Activated gamma-delta T cell (primary cell): Measurements from ENCODE around the gene TESMIN.

Experiments used
- DNase-seq: peaks from one replicate; lab custom pipeline; 2025; lab: John Stamatoyannopoulos, UW

Gene TESMIN

DNA sequence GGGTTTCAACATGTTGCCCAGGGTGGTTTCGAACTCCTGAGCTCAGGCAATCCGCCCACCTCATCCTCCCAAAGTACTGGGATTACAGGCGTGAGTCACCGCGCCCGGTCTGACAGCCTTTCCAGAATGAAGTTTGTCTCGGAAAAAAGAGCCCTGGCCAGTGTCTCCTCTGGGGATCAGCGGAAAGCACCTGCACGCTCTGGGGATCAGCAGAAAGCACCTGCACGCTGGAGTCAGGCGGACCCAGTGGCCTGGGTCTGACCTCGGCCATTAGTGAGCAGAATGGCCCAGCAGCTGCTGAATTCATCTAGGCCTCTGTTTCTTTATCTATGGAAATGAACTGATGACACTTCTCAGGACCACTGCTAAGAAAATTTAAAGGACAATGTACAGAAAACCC is 10.5 kb upstream of the TESMIN start:
- no peak for DNase-seq

DNA sequence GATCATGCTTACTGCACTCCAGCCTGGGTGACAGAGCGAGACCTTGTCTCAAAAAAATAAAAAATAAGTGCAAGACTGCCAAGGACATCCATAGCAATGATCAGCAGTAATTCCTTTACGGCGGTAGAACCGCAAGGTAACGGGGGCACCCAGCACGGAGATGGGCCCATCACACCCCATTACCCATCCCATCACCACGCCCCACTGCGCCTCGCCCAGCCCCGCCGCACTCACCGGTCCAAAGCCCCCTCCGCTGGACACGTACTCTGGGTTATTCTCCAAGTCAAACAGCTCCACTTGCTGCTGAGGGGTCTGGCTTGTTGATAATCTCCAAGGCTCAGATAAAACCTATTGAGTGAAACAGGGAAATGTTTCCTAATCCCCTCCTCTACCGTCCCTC is 8.7 kb upstream of the TESMIN start:
- DNase-seq: no peak

DNA sequence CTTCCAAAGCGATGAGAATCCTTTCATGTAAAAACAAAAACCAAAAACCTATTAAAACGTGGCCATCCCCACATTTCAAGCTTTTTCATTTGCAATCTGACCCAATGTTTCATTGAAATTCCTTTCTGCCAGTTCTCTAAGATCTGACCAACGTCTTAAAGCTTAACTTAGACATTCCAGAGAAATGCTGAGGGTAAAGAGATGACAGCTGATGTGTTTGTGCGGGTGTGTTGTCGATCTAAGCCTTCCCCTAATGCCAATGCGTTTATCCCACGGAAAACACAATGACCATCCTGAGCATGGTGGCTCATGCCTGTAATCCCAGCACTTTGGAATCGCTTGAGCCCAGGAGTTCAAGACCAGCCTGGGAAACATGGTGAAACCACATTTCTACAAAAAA is 6.4 kb upstream of the TESMIN start:
- DNase-seq: no peak

DNA sequence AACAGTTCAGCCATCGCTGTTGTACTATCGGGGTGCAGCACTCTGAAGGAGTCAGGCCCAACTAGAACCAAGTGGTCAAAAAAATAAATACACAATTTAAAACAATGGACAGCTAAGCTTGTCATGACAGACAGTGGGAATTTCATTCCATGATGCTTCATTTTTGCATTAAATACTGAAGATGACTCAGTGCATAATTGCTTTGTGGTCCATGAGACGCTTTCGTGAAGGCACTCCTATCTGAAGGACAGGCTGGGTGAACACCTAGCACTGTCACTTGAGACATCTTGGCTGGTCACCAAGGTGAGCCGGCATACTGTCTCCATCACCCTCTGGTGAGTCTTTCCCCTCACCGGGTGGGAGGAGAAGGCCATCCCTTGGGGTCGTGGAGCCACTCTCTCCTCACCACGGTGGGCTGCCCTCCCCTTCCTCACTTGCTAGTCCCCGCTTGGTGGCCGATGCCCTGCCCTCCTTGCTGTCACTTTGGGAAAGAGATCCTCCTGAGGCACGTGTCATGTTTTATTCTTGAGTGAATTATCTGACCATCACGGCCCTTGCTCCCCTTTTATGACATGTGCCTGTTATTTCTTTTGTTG is 4.9 kb upstream of the TESMIN start:
- DNase-seq: no peak

DNA sequence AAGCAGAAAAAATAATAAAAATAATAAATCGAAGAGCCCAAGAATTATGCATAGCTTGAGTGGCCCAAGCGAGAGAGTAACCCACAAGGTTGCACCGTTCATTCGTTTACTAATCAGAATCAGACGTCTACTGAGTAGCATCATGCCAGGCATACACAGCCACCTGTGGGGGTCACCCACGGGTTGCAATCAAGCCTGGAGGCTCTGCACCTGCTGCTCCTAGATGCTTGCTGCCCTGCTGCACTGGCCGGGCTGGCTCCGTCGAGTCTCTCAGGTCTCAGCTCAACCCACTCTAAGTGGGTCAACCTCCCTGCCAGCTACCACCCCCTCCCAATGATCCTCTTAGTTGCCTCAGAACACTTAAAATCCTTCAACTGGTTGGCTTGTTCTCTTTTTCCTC is 2.0 kb upstream of the TESMIN start:
- DNase-seq: no peak

DNA sequence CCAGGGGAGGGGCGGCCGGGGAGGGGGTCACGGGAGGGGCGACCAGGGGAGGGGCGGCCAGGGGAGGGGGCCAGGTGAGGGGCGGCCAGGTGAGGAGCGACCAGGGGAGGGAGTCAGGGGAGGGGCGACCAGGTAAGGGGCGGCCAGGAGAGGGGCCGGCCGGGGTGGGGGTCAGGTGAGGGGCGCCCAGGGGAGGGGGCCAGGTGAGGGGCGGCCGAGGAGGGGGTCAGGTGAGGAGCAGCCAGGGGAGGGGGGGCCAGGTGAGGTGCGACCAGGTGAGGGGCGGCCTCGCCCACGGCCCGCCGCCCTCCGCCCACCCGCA is 355 bp downstream of the TESMIN start:
- no peak for DNase-seq

DNA sequence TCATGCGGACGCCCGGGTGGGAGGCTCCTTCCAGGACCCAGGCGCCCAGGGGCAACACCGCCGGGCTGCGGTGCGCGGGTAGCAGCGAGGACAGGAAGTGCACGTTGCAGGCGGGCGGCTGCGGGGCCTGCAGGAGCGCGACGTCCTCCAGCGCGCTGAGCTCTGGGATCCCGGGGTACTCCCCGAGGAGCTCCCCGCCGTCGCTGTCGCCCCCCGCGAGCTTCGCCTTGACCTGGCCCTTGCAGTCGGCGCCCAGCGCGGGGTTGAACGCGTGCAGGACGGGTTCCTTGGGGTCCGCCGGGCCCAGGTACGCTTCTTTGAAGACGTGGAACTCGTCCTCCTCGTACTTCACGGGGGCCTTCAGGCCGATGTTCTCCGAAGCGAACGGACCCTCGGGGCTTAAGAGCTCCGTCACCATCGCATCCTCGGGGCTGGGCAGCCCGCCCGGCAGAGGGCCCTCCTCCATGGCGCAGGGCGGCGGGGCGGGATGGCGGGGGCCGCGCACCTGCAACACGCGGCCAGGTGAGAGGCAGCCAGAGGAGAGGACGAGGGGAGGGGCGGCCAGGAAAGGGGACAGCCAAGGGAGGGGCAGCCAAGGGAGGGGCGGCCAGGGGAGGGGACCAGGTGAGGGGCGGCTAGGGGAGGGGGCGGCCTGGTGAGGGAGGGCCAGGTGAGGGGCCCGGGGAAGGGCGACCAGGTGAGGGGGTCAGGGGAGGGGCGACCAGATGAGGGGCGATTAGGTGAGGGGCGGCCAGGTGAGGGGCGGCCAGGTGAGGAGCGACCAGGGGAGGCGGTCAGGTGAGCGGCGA is 921 bp downstream of the TESMIN start:
- DNase-seq: no peak

DNA sequence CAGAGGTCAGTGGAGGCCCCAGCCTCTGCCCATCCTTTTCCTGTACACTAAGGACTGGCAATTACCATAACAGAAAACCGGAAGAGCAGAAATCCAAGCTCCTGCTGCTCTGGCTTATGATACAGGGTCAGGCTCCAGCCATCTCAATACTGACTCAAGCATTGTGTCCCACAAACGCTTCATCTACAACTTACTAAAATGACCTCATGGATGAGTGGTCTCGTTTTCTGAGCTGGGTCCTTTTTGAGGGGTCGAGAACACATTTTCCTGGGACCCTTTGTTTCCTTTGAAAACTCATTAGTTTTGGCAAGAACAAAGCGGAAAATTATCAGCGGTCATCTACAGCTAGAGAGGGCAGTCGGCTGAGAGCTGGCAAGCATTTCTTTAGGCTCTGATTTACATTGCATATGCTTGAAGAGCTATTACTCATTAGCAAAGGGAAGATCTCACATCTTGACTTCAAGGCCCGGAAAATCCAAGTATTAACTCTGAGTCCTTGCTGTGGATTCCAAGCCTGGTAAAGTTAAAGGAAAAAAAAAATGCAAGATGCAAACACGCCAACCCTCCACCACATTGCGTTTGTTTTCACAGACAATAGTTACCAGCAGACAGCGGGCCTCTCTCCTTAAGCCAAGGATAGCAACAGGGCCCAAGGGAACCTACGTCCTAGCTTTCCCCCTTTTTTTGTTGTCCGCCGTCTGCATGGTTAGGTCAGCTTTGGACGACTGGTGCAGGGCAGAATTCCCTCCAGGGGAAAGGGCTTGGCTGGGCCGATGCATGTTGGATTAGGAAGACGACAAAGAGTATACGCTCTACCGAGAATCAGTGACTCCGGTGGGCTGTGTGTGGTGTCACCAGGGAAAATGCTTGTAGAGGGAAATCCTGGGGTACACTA is 1.8 kb downstream of the TESMIN start:
- no peak for DNase-seq

DNA sequence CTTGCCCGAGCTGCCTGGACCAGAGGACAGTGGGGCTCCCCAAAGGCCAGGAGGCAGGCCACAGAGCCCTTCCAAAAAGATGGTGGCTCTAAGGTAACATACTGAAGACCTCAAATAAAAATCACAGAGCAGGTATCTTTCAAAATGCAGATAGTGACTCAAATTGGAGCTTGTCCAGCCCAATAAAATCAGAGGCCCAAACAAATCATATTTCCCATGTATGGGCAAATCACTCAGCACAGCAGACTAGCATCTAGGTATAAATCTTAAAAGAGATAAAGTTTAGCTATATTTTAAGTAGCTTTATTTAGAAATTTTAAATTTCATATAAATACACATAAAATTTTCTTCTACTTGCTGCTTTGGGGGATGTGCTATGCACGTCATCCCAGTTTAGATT is 3.3 kb downstream of the TESMIN start:
- no peak for DNase-seq

DNA sequence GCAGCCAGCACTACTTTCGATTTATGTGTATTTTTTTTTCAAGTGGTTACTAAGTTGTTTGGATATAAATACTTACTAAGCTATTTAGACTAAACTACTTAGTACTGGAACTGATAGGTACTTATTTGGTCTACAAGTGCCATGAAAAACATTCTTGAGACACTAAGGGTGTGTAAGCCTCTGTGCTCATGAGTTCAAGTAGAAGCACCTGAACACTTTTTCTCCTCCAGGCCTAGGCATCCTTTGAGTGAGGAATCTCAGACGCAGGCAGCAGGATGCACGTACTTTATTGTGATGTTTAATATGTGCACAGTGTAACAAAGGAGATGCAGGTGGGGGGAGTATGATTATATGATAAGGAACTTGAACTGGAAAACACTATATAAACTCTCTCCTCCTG is 7.8 kb downstream of the TESMIN start:
- DNase-seq: no peak

DNA sequence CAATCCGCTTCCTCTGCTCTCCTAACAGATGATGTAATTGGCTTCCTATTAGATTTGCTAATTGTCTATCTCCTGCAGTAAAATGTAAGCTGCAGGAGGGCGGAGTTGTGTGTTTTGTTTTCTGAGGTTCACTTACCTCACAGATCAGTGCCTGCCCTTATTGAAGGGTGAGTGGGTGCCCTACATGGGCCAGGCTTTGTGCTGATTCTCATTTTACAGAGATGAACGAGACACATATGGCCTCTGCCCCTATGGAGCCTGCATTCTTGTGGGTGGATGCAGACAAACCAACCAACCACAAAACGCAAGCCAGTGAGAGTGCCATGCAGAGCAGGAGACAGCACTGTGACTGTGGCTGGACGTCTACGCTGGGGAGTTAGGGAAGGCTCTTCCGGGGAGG is 9.9 kb downstream of the TESMIN start:
- DNase-seq: no peak

DNA sequence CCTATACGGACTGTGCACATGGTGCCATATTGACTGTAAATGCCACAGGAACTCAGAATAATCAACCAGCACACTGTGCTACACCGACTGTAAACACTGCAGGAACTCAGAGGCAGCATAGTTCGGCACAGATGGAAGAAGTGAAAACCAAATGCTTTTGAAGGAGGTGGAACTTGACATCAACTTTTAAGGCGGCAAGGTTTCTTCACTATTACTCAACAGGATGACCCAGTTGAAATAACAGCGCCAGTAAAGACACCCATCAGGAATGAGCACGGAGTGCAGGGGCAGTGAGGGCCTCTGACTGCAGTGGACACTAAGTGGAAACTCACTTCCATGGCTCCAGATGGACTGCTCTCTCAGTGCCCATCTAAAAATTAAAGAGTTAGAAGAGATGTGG is 15.7 kb downstream of the TESMIN start:
- no peak for DNase-seq

DNA sequence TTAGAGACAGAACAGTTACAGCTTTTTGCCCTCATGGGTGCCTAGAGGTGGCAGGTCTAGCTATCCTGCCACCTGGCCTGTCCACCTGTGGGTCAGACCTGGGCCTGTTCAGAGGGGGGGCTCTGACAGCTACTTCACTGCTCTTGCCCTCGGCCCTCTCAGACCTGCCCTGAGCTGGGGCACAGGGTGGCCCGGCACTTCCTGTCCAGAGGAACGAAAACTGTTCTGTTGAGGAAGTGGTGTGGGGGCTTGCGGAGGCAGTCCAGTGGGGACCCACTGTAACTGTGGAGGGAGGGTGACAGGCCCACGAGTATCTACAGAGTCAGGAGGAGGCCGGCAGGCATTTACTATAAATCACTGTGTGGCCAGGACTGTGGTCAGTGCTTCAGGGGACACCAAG is 16.2 kb downstream of the TESMIN start:
- DNase-seq: no peak

DNA sequence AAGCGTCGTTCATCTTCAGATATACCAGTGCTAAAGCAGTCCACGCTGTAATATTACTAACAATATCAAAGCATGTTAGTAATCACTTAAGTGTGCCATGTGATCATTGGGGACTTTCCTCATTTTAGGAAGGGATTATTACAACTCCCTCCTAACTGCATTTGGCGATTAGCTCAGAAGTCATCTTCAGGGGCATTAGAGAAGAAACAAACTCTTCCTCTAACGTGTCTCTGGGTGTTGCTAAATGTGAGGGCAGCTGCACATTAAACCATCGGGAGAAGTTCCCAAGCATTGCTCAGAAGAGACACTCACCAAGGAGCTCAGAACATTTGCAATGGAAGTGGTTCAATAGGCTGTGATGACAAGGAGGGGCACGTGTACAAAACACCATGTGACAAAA is 17.2 kb downstream of the TESMIN start:
- DNase-seq: no peak

DNA sequence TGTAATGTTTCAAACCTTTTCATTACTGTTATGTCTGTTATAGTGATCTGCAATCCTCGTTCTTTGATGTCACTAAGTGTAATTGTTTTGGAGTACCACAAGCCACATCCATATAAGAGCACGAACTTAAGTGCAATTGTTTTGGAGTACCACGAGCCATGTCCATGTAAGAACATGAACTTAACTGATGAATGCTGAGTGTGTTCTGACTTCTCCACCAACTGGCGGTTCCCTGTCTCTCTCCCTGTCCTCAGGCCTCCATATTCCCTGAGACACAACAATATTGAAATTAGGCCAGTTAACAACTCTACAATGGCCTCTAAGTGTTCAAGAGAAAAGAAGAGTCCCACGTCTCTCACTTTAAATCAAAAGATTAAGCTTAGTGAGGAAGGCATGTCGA is 23.5 kb downstream of the TESMIN start:
- no peak for DNase-seq

DNA sequence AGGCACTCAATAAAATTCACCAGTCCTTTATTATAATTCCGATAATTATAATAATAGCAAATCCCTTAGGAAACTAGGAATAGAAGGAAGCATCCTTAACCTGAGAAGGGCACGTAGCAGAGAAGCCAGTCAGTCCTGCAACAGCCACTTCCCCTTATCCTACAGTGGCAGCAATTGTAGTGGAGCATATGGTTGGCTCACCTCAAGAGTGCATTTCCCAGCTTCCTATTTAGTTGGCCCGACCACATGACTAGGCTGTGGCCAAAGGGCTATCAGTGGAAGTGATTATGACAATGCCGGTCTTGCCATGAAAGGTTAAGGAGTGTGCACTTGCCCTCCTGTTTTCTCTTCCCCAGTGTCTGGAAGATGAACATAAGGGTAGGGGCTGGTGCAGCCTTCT is 27.0 kb downstream of the TESMIN start:
- DNase-seq: no peak

DNA sequence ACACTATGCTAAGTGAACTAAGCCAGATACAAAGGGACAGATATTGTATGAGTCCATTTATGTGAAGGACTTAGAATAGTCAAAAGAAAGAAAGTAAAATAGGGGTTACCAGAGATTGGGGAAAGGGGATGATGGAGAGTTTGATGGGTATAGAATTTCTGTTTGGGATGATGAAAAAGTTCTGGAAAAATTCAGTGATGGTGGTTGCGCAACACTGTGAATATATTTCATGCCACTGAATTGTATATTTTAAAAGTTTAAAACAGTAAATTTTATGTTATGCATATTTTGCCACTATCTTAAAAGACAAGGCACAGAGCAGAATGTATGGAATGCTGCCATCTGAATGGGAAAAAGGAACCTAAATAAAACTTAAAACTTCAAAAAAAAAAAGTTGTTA is 29.2 kb downstream of the TESMIN start:
- DNase-seq: no peak

DNA sequence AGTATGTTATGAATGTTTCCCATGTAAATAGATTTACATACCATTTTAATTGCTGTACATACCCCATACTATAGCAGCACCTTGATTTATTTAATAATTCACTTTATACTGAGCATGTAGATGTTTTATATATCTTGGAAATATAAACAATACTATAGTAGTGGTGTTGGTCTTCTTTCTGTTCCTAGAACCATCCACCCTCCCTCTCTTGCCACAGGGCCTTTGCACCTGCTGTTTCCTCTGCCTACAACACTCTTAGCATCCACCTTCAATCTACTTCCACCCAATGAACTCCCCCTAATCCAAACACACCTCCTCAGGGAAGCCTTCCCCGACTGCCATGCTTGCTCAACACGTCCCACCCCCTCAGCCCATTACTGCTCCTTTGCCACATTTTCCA is 30.2 kb downstream of the TESMIN start:
- DNase-seq: no peak

DNA sequence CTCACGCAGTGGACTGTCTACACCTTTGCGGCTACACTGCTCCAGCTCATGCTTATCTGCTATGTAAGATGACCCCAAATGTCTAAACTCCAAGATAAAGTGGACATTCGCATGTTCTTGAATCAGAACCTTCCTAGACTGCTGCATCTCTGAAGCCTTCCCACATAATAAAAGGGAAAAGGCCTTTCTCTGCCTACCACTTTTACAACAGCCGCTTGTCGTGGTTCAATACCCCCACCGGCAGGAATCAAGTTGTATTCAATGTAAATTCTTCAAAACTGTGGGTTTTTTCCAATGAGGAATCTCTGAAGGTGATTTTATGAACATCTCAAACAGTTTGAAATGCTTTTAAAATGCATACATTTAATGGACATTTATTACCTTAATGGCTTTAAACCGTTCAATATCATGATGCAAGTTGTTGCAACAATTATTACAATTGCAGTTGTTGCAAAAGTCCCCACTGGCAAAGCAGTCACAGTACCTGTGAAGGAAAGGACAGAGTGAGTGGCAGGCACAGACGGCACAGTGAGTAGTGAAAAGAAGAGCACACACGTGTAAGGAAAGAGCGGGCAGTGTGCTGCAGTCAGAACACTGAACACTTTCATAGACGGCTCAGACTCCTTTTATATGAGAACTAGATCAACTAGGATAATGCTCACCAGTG is 35.7 kb downstream of the TESMIN start:
- DNase-seq: no peak

DNA sequence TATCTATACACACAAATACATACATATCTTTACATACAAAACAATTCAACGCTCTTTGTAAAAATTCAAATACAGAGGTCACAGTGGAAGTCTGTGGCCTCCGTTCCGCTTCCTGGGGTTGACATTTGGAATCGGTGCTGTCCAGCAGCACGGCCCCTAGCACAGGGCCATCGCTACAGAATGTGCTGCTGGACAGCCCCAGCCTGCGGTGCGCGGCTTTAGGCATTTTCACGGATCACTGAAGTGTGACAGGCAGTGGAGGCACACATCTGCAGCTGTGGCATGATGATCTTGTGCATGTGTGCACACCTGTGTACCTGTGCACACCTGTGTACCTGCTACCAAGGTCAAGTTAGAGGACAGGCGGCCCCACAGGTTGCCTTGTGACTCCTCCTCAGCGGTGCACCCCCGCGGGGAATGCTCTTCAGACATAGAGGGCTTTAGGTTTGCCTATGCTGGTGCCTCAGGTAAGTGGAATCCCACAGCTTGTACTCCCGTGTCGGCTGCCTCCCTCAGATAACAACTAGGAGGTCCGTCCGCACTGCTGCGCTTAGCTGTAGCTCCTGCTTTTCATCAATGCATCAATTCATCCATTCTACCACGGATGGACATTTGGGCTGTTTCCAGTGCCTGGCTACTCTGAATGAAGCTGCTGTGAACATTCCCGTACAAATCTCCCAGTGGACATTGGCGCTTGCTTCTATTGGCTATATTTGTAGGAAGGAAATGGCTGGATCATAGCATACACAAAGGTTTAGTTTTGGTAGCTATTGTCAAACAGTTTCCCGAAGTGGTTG is 37.1 kb downstream of the TESMIN start:
- no peak for DNase-seq

DNA sequence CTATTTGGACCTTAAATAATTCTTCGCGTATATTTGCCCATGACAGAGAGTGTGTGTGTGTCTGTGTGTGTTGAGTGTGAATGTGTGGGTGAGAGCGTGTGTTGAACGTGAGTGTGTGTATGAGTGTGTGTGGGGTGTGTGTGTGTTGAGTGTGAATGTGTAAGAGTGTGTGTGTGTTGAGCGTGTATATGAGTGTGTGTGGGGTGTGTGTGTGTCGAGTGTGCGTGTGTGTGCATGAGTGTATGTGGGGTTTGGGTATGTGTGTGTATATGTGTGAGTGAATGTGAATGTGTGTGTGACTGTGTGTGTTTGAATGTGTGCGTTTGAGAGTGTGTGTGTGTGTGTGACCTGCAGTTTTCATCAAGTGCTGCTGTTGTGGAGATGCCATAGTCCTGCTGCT is 40.2 kb downstream of the TESMIN start:
- DNase-seq: no peak

DNA sequence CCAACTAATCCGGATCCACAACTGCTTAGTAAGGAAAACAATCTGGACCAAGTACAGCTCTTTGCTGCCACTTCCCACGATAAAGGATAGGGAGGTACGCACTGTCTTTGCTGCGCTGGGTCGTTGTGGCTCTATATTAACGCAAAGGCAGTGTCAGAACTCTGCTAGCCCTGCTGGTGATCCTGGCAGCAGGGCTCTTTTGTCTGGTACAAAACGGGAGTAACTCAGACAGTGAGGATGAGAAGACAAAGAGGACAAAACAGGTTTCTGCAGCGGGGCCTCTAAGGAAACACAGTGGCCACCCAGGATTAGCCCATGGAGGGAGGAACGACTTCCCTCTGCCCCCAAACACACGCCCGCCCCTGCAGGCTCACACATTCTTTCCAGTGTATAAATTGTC is 40.9 kb downstream of the TESMIN start:
- DNase-seq: no peak
